Mesodermal cell (in vitro differentiated cells): Measurements from ENCODE around the gene DEGS2.

ENCODE experiments used
- H3K27ac ChIP-seq: 2 replicates; pipeline ENCODE4 v1.7.0; 2013; ENCODE audit warnings: mild to moderate bottlenecking, low read depth, low read length, moderate library complexity; ENCODE audit not compliant: severe bottlenecking
- H3K36me3 ChIP-seq: 2 replicates; pipeline ENCODE4 v1.7.1; 2013; ENCODE audit warnings: mild to moderate bottlenecking, low read length, moderate library complexity; ENCODE audit not compliant: control insufficient read depth, insufficient read depth
- H3K4me1 ChIP-seq: one replicate; pipeline ENCODE4 v1.7.1; 2013; ENCODE audit warnings: mild to moderate bottlenecking, low read length; ENCODE audit not compliant: insufficient read depth, control insufficient read depth, poor library complexity, severe bottlenecking
- H3K4me3 ChIP-seq: 2 replicates; pipeline ENCODE4 v1.7.0; 2013; ENCODE audit warnings: low read length, control low read depth, mild to moderate bottlenecking; ENCODE audit not compliant: insufficient read depth, poor library complexity, severe bottlenecking; ENCODE audit errors: extremely low read depth
- H3K9me3 ChIP-seq: 2 replicates; pipeline ENCODE4 v1.7.1; 2013; ENCODE audit warnings: mild to moderate bottlenecking, low read length, moderate library complexity; ENCODE audit not compliant: control insufficient read depth
- WGBS, 2 experiments: methylation state at CpG; one replicate each; pipeline ENCODE4 v1.1.5; 2013; ENCODE audit warnings: missing lambda C conversion rate in 2 of 2; ENCODE audit not compliant: insufficient coverage in 2 of 2; 5-methylcytosine and 5-hydroxymethylcytosine counted together

The DEGS2 gene

GRCh38 chr14:100130521-100130920 lies 28.9 kb downstream of the DEGS2 start:
- H3K36me3 ChIP-seq = peaks cover 50% of the 10 kb centered on the region
- 95 to 97% methylated on average over 6 to 11 of the region's 11 CpGs for WGBS, 2 experiments
- no peaks in the 10 kb centered on the region for H3K4me1 ChIP-seq
- H3K27ac ChIP-seq = no peak overlapping the region
- no peaks in the 10 kb centered on the region for H3K9me3 ChIP-seq
- H3K4me3 ChIP-seq = no peak overlapping the region

- H3K9me3 ChIP-seq = no peaks in the 10 kb centered on the region
- peaks cover 52% of the 10 kb centered on the region for H3K36me3 ChIP-seq
- no peak overlapping the region for H3K27ac ChIP-seq
- H3K4me1 ChIP-seq = no peaks in the 10 kb centered on the region
- 89 to 94% methylated on average over 6 to 7 of the region's 7 CpGs for WGBS, 2 experiments
- no peak overlapping the region for H3K4me3 ChIP-seq
These were observed 30.3 kb downstream of the DEGS2 start for GRCh38 chr14:100129161-100129589.

DNA sequence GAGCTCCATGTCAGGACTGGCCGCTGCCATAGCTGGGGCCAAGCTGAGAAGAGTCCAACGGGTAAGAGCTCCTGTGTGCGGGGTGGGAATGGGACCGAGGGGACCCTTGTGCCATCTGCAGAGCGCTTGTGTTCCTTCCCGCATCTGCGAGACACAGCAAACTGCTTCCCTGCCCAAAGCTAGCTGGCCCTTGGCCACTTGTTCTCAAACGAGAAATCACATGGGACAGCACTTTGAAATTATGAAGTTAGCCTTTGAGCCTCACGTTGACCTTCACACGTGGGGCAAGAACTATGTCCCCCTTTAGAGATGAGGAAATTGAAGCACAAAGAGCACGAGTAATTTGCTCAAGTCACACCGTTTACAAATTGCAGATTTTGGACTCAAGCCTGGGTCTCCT lies 30.8 kb downstream of the DEGS2 start:
- WGBS, 2 experiments = 94 to 97% methylated on average over 11 to 12 of the region's 12 CpGs
- Histone ChIP-seq H3K4me1 (no peaks in the 10 kb centered on the region), H3K36me3 (peaks cover 52% of the 10 kb centered on the region), H3K9me3 (no peaks in the 10 kb centered on the region), H3K4me3 (no peak overlapping the region), H3K27ac (no peak overlapping the region)

- WGBS, 2 experiments = 88 to 92% methylated on average over 7 to 10 of the region's 12 CpGs
- no peaks in the 10 kb centered on the region for H3K9me3 ChIP-seq
- peaks cover 52% of the 10 kb centered on the region for H3K36me3 ChIP-seq
- H3K4me3 ChIP-seq = no peak overlapping the region
- H3K27ac ChIP-seq = no peak overlapping the region
- H3K4me1 ChIP-seq = no peaks in the 10 kb centered on the region
These were observed 31.5 kb downstream of the DEGS2 start for GRCh38 chr14:100127853-100128455.

GRCh38 chr14:100126401-100126800 lies 33.0 kb downstream of the DEGS2 start:
- no peaks in the 10 kb centered on the region for H3K9me3 ChIP-seq
- H3K36me3 ChIP-seq = peaks cover 38% of the 10 kb centered on the region
- 84 to 92% methylated on average over 10 to 11 of the region's 13 CpGs for WGBS, 2 experiments

GRCh38 chr14:100124551-100125088 lies 34.8 kb downstream of the DEGS2 start:
- no peak overlapping the region for H3K27ac ChIP-seq
- peaks cover 32% of the 10 kb centered on the region for H3K36me3 ChIP-seq
- H3K9me3 ChIP-seq = no peaks in the 10 kb centered on the region
- H3K4me3 ChIP-seq = no peak overlapping the region
- no peaks in the 10 kb centered on the region for H3K4me1 ChIP-seq
- WGBS, 2 experiments = 92 to 96% methylated on average over 15 to 19 of the region's 20 CpGs

More at GRCh38 chr14:100126401-100126800, 33.0 kb downstream of the DEGS2 start:
- Histone ChIP-seq H3K4me3 (no peak overlapping the region), H3K27ac (no peak overlapping the region), H3K4me1 (no peaks in the 10 kb centered on the region)

- Histone ChIP-seq H3K4me3 (no peak overlapping the region), H3K9me3 (no peaks in the 10 kb centered on the region), H3K36me3 (peaks cover 23% of the 10 kb centered on the region), H3K27ac (no peak overlapping the region), H3K4me1 (no peaks in the 10 kb centered on the region)
- WGBS, 2 experiments = 92 to 94% methylated on average over 9 of the region's 10 CpGs
These were observed 35.8 kb downstream of the DEGS2 start for GRCh38 chr14:100123618-100124017.

DNA sequence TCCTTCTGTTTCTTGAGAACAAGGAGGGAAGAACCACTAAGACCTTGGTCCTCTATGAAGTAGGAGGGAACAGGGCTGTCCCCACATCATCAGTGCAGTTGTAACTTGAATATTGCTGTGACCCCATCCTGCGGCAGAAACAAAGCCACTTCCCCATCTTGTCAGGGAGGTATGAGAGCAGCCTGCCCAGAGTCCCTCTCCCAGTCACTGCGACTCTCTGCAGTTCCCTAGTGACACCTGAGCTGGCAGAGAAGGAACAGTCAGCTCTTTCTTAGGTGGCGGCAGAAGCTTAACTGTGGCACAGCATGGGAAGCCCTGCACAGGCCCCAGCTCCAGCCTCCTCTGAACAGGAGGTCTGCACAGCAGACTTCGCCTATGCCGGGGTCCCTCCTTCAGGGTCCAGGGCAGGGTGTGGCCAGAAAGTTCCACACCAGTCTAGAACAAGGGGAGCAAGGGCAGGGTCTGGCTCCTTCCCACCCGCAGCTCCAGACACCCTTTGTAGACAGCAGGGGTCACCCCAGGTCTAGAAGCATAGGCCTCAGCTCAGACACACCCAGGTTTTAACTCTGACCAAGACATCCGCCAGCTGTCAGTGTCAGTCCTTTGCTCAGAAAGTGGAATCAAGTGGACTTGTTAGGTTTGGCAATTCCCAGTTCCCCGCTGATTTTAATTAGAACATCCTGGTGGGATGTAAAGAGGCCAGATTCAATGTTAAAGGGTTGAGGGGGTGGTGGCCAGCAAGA lies 36.8 kb downstream of the DEGS2 start:
- peaks cover 22% of the 10 kb centered on the region for H3K36me3 ChIP-seq

DNA sequence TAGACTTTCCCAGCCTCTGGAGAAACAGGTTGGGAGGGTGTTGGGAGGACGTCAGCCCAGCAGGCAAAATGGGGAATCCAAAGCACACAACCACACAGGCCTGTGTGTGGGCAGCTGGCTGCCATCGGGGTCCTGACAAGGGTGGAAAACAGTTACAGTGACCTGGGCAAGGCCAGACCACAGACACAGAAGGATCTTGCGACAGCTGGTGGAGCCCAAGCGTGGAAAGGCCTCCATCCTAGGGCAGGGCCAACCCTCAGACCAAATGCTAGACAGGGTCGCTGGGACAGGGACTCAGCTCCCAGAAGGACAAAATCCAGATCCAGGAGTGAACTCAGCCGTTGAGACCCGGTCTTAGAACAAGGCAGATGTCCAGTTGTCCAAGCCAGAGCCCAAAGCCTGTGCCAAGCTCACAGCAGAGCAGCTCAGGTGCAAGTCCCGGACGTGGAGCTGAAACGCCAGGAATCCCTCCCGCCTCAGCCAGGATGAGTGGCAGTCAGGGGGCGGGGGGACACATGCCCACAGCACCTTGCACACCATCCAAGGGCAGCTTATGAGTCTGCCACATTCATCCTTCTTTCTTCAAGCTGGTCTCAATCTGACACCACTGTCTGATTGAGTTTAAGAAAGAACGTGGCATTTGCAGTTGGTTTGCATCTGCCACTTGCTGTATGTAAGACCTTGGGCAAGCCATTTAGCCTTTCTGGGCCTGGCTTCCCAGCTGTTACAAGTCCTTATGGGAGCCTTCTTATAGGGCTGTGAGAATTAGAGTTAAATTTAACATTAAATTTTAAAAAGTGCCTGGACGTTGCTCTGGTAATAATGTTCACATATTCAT lies 37.6 kb downstream of the DEGS2 start:
- H3K27ac ChIP-seq = no peak overlapping the region
- H3K4me1 ChIP-seq = no peaks in the 10 kb centered on the region
- 92 to 96% methylated on average over 11 to 12 of the region's 14 CpGs for WGBS, 2 experiments
- H3K36me3 ChIP-seq = peaks cover 14% of the 10 kb centered on the region
- no peaks in the 10 kb centered on the region for H3K9me3 ChIP-seq
- H3K4me3 ChIP-seq = no peak overlapping the region

More for the DNA sequence above, 36.8 kb downstream of the DEGS2 start:
- no peak overlapping the region for H3K4me3 ChIP-seq
- 93 to 97% methylated on average over 8 of the region's 8 CpGs for WGBS, 2 experiments
- no peaks in the 10 kb centered on the region for H3K4me1 ChIP-seq
- no peak overlapping the region for H3K27ac ChIP-seq
- H3K9me3 ChIP-seq = no peaks in the 10 kb centered on the region

DNA sequence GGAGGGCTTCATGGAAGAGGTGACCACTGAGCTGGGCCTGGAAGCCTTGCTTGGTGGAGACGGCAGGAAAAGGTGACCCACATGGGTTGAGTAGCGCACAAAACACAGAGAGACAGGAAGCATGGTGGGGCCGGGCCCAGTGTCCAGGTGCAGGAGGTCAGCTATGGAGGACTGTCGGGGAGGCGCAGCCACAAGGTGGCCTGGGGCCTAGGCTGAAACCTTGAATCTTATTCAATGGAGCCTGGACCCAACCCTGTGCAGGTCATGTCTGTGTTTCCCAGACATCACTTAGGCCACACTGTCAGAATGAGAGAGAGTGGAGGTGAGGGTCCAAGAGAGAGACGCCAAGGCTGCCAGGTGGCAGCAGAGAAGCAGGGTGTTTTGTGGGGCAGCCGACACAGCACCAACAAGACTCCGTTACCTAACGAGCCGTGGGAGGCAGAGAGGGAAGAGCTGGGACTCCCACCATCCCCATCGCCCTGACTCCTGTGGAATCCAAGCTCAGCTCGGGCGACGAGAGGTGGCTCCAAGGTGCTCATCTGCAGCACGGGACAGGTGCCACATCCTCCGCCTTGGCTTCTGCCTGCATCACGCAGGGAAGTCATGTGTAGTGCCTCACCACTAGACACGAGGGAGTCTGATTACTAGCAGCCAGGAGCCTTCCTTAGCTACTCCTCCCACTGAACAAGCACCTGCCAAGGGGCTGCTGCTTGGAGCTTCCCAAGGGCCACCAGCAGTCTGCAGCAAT lies 38.7 kb downstream of the DEGS2 start:
- 93 to 94% methylated on average over 17 to 18 of the region's 18 CpGs for WGBS, 2 experiments
- Histone ChIP-seq H3K9me3 (no peaks in the 10 kb centered on the region), H3K27ac (no peak overlapping the region), H3K36me3 (peaks cover 12% of the 10 kb centered on the region), H3K4me3 (no peak overlapping the region), H3K4me1 (no peaks in the 10 kb centered on the region)
